Activated naive CD8-positive, alpha-beta T cell (primary cell): ENCODE measurements around the gene YPEL1.
A peak's percentile ranks its signal among the peaks of the same experiment; 100 is the strongest.

Experiments used
- H3K27ac Mint-ChIP-seq: one replicate; pipeline ENCODE4 v1.8.0; 2021; ENCODE audit warnings: mixed read lengths
- H3K27me3 Mint-ChIP-seq: one replicate; pipeline ENCODE4 v1.8.0; 2021; ENCODE audit warnings: mixed read lengths
- H3K36me3 Mint-ChIP-seq: one replicate; pipeline ENCODE4 v1.8.0; 2021; ENCODE audit warnings: mixed read lengths
- H3K4me1 Mint-ChIP-seq: one replicate; pipeline ENCODE4 v1.8.0; 2021; ENCODE audit warnings: low read depth, mixed read lengths
- H3K4me3 Mint-ChIP-seq: one replicate; pipeline ENCODE4 v1.8.0; 2021; ENCODE audit warnings: mild to moderate bottlenecking, mixed read lengths
- H3K9me3 Mint-ChIP-seq: one replicate; pipeline ENCODE4 v1.8.0; 2021; ENCODE audit warnings: low read depth, mixed read lengths

The YPEL1 gene

DNA sequence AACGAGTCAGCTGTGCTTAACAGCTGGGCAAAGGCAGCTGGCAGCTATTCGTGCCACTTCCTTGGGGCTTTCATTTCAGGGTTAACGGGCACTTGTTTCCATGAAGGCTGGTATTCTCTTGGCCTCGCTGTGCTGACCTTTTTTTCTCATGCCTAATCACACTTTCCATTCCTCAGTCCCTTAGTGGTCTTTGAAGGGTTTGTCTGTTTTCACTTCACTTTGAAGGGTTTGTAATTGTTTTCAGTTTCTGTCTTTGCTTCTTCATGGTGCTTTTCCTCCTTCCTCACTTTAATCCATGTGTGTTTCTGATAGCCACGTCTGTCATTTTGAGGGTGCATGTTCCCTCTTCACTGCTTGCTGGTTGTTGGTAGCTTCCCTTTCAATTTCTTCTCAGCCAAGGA lies 45.2 kb downstream of the YPEL1 start:
- H3K27ac Mint-ChIP-seq: peak overlapping the region; percentile 93
- no peaks in the 10 kb centered on the region for H3K27me3 Mint-ChIP-seq
- peak overlapping the region; percentile 54 for H3K4me3 Mint-ChIP-seq
- peaks cover 8% of the 10 kb centered on the region for H3K4me1 Mint-ChIP-seq
- H3K9me3 Mint-ChIP-seq: no peaks in the 10 kb centered on the region
- H3K36me3 Mint-ChIP-seq: peaks cover 2% of the 10 kb centered on the region

DNA sequence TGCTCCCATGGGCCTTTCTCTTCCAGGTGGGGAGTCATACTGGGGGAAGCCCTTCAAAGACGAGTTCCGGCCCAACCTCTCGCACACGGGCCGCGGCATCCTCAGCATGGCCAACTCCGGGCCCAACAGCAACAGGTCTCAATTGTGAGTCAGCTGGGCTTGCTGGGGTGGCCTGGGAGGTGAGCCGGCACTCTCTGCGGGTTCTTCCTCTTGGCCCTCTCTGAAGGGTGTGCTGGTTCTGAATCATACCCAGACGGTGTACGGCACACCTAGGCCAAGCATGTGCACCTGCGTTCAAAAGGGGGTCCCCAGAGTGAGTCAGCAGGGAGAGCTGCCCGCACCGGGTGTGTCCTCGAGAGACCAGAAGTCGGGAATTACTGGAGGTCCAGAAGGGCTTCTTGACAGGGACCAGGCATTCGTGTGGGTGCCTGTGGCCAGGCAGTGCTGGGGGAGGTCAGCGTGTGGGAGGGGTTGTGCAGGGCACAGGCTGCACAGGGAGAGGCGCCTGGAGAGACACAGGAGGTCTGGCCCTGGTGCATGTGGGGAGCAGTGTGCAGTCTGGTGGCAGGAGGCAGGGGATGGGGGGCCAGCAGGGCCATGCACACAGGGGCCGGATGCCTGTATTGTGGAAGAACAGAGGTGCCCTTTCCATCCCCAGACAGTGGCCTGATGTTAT lies 46.8 kb downstream of the YPEL1 start:
- peaks cover 2% of the 10 kb centered on the region for H3K36me3 Mint-ChIP-seq
- H3K4me3 Mint-ChIP-seq: no peak overlapping the region
- H3K9me3 Mint-ChIP-seq: no peaks in the 10 kb centered on the region
- H3K27ac Mint-ChIP-seq: peak overlapping the region; percentile 50
- H3K4me1 Mint-ChIP-seq: peaks cover 8% of the 10 kb centered on the region
- H3K27me3 Mint-ChIP-seq: no peaks in the 10 kb centered on the region

DNA sequence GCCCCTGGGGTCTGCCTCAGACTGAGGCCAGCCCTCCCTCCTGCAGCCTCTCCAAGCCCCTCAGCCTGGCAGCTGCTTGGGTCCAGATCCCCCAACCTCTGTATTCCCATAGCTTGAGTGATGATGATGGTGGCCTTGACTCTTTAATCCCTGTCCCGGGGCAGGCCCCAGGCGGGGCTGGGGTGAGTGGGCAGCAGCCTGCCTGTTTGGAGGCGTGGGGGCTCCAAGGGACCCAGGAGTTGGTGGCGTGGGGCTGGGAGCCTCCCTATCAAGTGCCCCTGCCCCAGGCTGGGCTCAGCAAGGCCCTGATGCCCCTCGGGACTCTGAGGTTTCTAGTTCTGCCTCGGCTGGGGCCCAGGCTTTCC lies 47.3 kb downstream of the YPEL1 start:
- Mint-ChIP-seq H3K27me3 (no peaks in the 10 kb centered on the region), H3K4me1 (peaks cover 8% of the 10 kb centered on the region), H3K9me3 (no peaks in the 10 kb centered on the region), H3K36me3 (peaks cover 2% of the 10 kb centered on the region), H3K27ac (no peak overlapping the region), H3K4me3 (no peak overlapping the region)

DNA sequence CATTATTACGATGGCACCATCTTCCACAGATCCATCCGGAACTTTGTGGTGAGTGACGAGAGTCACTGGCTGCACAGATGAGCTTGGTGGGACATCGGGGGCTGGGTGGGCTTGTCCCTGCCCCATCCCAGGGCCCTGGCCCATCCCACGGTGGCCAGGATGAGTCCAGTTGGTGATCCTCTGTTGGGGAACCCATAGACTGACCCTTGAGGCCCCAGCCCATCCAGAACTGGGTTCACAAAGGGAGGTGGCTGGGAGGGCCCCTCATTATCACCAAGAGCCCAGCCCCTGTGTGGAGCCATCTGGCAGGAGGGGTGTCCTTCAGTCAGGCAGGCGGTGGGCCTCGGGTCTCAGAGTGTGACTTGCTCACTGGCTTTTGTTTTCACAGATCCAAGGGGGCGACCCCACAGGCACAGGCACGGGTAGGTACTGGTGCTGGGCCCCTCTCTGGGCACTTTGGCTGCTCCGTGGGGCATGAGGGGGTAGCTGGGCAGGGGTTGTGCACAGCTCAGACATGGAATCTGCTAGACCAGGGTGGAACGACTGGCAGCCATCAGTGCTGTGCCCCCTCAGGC lies 47.8 kb downstream of the YPEL1 start:
- H3K9me3 Mint-ChIP-seq: no peaks in the 10 kb centered on the region
- H3K27me3 Mint-ChIP-seq: no peaks in the 10 kb centered on the region
- H3K4me3 Mint-ChIP-seq: no peak overlapping the region
- H3K4me1 Mint-ChIP-seq: peaks cover 8% of the 10 kb centered on the region
- H3K27ac Mint-ChIP-seq: no peak overlapping the region
- H3K36me3 Mint-ChIP-seq: peaks cover 2% of the 10 kb centered on the region

DNA sequence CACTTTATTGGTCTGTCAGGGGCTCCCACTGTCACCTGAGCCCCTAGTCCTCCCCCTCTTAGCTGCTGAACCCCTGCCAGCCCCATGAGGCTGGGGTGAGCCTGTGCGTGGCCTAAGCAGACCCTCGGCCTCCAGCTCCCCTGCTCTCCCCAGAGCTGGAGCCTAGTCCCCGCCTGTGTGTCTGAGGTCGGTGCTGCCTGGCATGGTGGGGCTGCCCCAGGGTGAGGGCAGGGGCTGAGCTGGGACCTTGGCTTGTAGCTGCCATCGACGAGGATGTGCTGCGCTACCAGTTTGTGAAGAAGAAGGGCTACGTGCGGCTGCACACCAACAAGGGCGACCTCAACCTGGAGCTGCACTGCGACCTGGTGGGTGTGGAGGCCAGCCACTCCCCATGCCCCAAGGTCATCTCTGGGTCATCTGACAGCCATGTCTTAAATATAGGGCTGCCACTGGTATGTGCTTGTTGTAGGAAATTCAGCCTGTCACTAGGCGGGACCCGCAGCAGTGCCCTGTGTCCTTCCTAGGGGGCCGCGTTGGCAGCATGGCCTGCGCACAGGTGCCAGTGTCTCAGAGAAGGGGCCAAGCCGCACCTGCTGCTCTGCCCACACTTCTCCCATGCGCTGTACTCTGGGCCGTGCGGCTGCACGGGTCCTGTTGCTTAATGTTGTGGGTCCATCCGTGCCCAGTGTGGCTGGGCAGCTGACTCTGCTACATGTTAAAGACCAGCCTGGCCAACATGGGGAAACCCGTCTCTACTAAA lies 48.8 kb downstream of the YPEL1 start:
- Mint-ChIP-seq H3K27ac (peak overlapping the region; percentile 34), H3K4me3 (no peak overlapping the region), H3K4me1 (peaks cover 8% of the 10 kb centered on the region), H3K36me3 (peaks cover 2% of the 10 kb centered on the region), H3K27me3 (no peaks in the 10 kb centered on the region), H3K9me3 (no peaks in the 10 kb centered on the region)

DNA sequence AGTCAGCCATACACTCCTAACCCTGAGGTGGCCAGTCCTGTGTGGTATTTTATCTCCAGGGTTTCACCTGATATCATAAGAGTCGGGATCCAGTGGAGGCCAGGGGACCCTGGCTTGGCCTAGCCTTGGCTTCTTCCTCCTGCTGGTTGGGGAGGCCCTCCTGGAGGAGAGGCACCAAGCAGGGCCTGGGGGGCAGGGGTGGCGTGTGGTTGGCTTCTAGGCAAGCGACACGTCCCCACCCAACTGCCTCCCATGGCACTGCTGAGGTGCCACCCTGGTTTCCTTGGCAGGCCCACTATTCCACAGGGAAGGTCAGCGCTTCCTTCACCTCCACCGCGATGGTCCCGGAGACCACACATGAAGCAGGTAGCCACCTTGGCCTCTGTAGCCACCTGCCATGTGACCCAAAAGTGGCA lies 49.4 kb downstream of the YPEL1 start:
- Mint-ChIP-seq H3K4me1 (peaks cover 8% of the 10 kb centered on the region), H3K9me3 (no peaks in the 10 kb centered on the region), H3K36me3 (peaks cover 2% of the 10 kb centered on the region), H3K4me3 (no peak overlapping the region), H3K27ac (no peak overlapping the region), H3K27me3 (no peaks in the 10 kb centered on the region)

DNA sequence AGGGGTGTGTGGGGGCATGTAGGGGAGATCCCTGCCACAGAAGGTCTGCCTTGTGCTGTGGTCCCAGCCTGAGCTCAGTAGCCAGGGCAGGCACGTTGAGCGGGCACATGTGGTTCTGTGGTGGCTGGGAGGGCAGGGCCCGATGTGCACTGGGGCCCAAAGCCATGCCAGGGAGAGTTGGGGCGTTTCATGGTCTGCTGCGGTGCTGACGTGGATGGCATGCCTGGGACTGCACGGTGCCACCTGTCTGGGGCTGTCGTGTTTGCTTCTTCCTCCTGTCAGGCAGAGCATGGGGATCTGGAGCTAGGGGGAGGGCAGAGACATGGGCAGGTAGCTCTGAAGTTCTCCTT lies 50.5 kb downstream of the YPEL1 start:
- Mint-ChIP-seq H3K4me1 (peaks cover under 1% of the 10 kb centered on the region), H3K27ac (no peak overlapping the region)

DNA sequence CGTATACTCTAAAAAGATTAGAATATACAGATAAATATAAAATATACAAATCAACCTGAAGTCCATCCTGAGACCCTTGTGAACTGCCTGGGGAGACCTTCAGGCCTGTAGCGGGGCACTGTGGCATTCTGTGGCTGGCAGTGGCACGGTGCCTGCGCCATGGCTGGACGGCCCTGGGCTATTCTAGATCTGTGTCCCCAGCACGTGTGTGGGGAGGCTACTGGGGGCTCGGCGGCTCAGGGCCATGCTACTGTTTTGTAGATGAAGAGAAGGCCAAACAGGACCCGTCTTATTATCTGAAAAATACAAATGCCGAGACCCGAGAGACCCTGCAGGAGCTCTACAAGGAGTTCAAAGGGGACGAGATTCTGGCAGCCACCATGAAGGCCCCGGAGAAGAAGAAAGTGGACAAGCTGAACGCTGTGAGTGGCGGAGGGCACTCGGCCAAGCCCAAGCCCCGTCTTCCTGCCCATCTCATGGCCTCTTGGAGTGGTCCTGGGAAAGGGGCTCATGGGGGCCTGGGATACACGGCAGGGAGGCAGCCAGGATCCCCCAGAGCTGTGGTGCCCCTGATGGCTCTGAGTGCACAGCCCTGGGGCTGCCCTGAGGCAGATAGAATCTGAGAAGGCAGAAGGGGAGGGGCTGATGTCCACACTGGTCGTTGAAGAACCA lies 51.0 kb downstream of the YPEL1 start:
- H3K36me3 Mint-ChIP-seq: no peaks in the 10 kb centered on the region
- H3K4me3 Mint-ChIP-seq: no peak overlapping the region
- H3K9me3 Mint-ChIP-seq: no peaks in the 10 kb centered on the region
- H3K27me3 Mint-ChIP-seq: no peaks in the 10 kb centered on the region
- H3K4me1 Mint-ChIP-seq: no peaks in the 10 kb centered on the region
- H3K27ac Mint-ChIP-seq: no peak overlapping the region

More for the DNA sequence above, 50.5 kb downstream of the YPEL1 start:
- Mint-ChIP-seq H3K9me3 (no peaks in the 10 kb centered on the region), H3K36me3 (no peaks in the 10 kb centered on the region), H3K27me3 (no peaks in the 10 kb centered on the region), H3K4me3 (no peak overlapping the region)

DNA sequence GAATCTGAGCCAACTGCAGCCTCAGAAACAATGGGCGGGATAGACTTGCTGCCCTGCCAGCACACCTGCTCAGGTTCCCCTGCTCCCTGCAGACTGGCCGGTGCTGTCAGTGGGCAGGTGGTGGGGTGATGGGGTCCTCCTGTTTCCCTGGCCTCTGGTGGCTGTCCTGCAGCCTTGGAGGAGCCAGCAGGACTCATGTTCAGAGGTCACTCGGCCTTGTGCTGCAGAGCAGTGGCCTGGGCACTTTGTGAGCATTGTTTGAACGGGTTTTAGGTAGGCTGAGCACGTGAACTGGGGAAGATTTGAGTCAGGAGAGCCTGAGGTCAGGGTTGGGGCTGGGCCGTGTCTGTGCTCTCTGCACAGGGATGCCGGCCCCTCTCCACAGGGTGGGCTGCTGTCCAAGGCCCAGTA lies 52.2 kb downstream of the YPEL1 start:
- Mint-ChIP-seq H3K4me3 (no peak overlapping the region), H3K27ac (no peak overlapping the region), H3K9me3 (no peaks in the 10 kb centered on the region), H3K4me1 (no peaks in the 10 kb centered on the region), H3K36me3 (no peaks in the 10 kb centered on the region), H3K27me3 (no peaks in the 10 kb centered on the region)

DNA sequence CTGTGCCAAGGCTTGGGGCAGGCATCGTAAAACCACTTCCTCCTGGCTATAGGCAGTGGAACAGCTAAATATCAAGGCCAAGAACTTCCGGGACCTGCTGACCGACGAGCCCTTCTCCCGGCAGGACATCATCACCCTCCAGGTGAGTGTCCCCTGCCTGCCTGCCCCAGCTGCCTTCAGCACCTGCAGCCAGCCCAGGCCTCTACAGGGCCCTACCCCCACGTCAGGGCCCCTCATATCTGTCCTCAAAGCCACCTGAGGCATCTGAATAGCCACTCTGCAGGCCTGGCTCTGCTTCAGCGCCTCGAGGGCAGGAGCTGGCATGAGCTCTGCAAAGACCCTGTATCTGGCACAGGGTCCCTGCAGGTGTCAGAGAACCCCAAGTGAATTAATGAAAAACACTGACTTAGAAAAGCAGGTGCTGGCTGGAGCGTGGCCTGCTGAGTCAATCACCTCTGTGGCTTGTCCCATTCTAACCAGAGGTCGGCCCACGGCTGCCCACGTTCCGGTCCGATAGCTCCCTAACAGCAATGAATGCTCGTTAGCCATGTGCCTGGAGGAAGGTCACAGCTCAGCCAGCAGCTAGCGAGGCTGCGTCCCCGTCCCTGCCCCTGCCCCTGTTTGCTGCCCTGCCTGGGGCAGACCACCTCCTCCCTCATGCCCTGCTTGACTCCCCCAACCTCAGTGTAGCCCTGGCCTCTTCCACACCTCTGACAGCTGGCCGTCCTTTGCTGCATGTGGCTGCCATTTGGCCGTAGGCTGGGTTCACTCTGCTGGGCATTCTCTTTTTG lies 53.0 kb downstream of the YPEL1 start:
- Mint-ChIP-seq H3K27me3 (no peaks in the 10 kb centered on the region), H3K4me1 (no peaks in the 10 kb centered on the region), H3K36me3 (no peaks in the 10 kb centered on the region), H3K9me3 (no peaks in the 10 kb centered on the region), H3K27ac (no peak overlapping the region), H3K4me3 (no peak overlapping the region)

DNA sequence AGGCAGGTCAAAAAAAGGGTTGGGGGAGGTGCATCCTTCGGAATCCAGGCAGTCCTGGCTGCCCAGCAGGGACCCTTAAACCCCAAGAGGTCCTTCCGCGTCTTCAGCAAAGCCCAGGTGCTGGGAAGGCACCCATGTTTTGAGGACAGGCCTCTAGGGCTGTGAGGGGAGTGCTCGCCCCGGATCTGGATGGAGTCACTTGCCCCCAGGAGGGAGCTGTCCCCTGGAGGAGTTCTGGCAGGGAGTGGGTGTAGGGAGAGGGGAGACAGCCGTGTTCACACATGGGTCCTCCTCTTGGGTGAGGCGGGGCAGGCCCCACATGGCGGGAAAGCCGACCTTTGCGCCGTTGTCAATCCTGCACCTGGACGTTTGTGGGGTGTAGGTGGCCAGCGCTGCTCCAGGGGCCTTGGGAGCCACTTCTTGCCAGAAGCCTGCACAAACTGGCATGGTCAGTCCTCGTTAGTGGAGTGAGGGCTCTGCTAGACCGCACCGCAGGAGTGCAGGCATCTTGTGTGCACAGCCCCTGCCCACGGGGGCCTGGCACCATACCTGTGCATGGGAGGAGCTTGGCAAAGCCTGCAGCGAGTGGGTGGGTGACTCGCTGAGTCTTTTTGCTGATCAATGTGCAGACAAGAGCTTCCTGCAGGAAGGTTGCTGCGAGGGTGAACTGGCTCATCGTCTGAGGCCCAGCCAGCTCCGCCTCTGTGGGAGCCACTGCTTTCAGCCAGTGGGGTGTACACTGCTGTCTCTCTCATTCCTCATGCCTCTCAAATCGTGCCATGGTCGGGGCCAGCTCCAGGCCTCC lies 53.8 kb downstream of the YPEL1 start:
- no peak overlapping the region for H3K4me3 Mint-ChIP-seq
- H3K27me3 Mint-ChIP-seq: no peaks in the 10 kb centered on the region
- no peaks in the 10 kb centered on the region for H3K4me1 Mint-ChIP-seq
- H3K27ac Mint-ChIP-seq: no peak overlapping the region
- no peaks in the 10 kb centered on the region for H3K36me3 Mint-ChIP-seq
- H3K9me3 Mint-ChIP-seq: no peaks in the 10 kb centered on the region

DNA sequence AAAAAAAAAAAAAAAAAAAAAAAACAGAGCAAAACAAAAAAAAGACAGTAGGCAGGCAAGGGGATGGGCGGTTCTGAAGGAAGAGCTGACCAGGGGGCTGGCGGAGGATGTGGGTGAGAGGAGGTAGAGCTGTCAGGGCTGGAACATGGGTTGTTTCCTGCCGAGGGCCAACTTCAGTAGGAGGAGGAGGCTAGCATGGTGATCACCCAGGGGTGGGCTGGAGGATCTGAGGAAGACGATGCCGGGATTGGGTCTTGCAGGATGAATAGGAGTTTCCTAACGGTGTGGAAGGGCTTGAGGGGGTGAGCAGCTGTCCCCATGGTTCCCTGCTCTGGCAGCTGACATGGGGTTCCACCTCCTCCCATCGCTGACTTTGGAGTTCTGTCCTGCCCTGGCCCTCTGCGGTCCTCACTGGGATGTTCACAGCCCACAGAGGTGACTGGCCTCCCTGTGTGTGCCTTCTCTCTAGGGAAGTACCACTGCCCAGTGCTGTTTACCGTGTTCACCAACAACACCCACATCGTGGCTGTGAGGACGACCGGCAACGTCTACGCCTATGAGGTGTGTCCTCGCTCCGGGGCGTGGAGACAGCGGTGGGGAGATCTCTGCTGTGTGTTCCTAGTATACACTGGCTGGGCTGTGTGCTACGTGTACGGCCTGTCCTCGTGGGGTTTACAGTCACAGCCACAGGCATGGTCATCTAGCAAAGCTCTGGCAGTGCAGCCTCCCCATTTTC lies 54.6 kb downstream of the YPEL1 start:
- Mint-ChIP-seq H3K27me3 (no peaks in the 10 kb centered on the region), H3K27ac (no peak overlapping the region), H3K4me1 (no peaks in the 10 kb centered on the region), H3K9me3 (no peaks in the 10 kb centered on the region), H3K4me3 (no peak overlapping the region), H3K36me3 (no peaks in the 10 kb centered on the region)

DNA sequence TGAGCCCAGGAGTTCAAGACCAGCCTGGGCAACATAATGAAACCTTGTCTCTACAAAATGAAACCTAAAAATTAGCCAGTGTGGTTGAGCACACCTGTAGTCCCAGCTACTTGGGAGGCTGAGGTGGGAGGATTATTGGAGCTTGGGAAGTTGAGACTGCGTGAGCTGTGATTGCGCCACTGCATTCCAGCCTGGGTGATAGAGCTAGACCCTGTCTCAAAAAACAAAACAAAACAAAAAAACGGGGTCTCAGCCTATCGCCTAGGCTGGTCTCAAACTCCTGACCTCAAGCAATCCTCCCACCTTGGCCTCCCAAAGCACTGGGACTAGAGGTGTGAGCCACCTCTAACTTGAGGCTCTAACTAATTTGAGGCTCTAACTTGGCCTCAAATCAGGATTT lies 56.2 kb downstream of the YPEL1 start:
- Mint-ChIP-seq H3K27me3 (no peaks in the 10 kb centered on the region), H3K4me1 (no peaks in the 10 kb centered on the region), H3K27ac (no peak overlapping the region), H3K9me3 (no peaks in the 10 kb centered on the region), H3K4me3 (no peak overlapping the region), H3K36me3 (no peaks in the 10 kb centered on the region)
